Endodermal cell (in vitro differentiated cells): ENCODE measurements around the gene FBXL19. TPM values are rescaled to one million over a fixed set of nuclear protein-coding genes. Genes with fewer than 3 reads are reported as not detected.

Experiments
- DNase-seq: peaks from one replicate; pipeline ENCODE4 v3.0.0-alpha.2; 2017
- H3K27ac ChIP-seq: 2 replicates; pipeline ENCODE4 v1.5.1; 2013; ENCODE audit warnings: mild to moderate bottlenecking, low read depth, low read length, moderate library complexity
- H3K27me3 ChIP-seq: 2 replicates; pipeline ENCODE4 v1.6.1; 2013; ENCODE audit warnings: mild to moderate bottlenecking, low read length, moderate library complexity; ENCODE audit not compliant: insufficient read depth, control insufficient read depth, poor library complexity, severe bottlenecking
- H3K36me3 ChIP-seq: 2 replicates; pipeline ENCODE4 v1.7.0; 2013; ENCODE audit warnings: mild to moderate bottlenecking, low read length, moderate library complexity; ENCODE audit not compliant: control insufficient read depth, insufficient read depth
- H3K4me1 ChIP-seq: one replicate; pipeline ENCODE4 v1.7.0; 2013; ENCODE audit warnings: low read length; ENCODE audit not compliant: control insufficient read depth, insufficient read depth
- H3K4me3 ChIP-seq: 2 replicates; pipeline ENCODE4 v1.5.1; 2013; ENCODE audit warnings: mild to moderate bottlenecking, low read length, moderate library complexity
- H3K9ac ChIP-seq: 2 replicates; pipeline ENCODE4 v1.6.1; 2013; ENCODE audit warnings: mild to moderate bottlenecking, low read length, moderate library complexity; ENCODE audit not compliant: poor library complexity, severe bottlenecking; ENCODE audit errors: extremely low read depth
- H3K9me3 ChIP-seq: 2 replicates; pipeline ENCODE4 v1.6.1; 2013; ENCODE audit warnings: mild to moderate bottlenecking, low read length, moderate library complexity; ENCODE audit not compliant: control insufficient read depth
- H3K27ac Mint-ChIP-seq: 2 replicates; pipeline ENCODE4 v1.8.0; 2020; ENCODE audit warnings: mixed read lengths
- H3K27me3 Mint-ChIP-seq: 2 replicates; pipeline ENCODE4 v1.8.0; 2021; ENCODE audit warnings: mild to moderate bottlenecking, mixed read lengths; ENCODE audit not compliant: insufficient read depth
- H3K36me3 Mint-ChIP-seq: 2 replicates; pipeline ENCODE4 v1.8.0; 2020; ENCODE audit warnings: low read depth, mixed read lengths
- H3K4me1 Mint-ChIP-seq: 2 replicates; pipeline ENCODE4 v1.8.0; 2020; ENCODE audit warnings: mixed read lengths
- H3K4me3 Mint-ChIP-seq: 2 replicates; pipeline ENCODE4 v1.8.0; 2020; ENCODE audit warnings: mild to moderate bottlenecking, moderate library complexity, mixed read lengths
- H3K9me3 Mint-ChIP-seq: 2 replicates; pipeline ENCODE4 v1.8.0; 2020; ENCODE audit warnings: mild to moderate bottlenecking, mixed read lengths
- CTCF ChIP-seq: fragments of 200-600 bp; sonication (generic); conservative IDR thresholded peaks from 2 replicates; pipeline ENCODE4 v1.5.0; 2021; ENCODE audit warnings: antibody characterized with exemption, mild to moderate bottlenecking
- whole genome bisulfite sequencing, 2 experiments: methylation state at CpG; one replicate each; pipeline versions ENCODE4 v1.1.5 to v1.1.7; 2013; ENCODE audit warnings: missing lambda C conversion rate in 2 of 2, mixed read lengths in 1 of 2; ENCODE audit not compliant: insufficient coverage in 1 of 2, insufficient read length in 1 of 2; 5-methylcytosine and 5-hydroxymethylcytosine counted together
- total RNA-seq, 2 donors: library from RNA; stranded (reverse); fragmentation: NEBNext Ultra II Directional in 1 of 2; extraction: Animal tissue kit (Norgen Biotek cat#: 25700) in 1 of 2; gene quantifications; 2 replicates in 1 of 2; 3 replicates in 1 of 2; pipeline ENCODE4 v1.2.1, GENCODE V29; 2021

FBXL19 gene
- total RNA-seq, 2 donors from 2014 or later: 74.0 to 84.3 TPM

- Mint-ChIP-seq H3K9me3 (no peaks in the 10 kb centered on the region), H3K27me3 (no peaks in the 10 kb centered on the region), H3K4me3 (peak within 1 kb of the TSS; percentile 46), H3K27ac (peak within 1 kb of the TSS; percentile 58), H3K36me3 (peaks cover 35% of the 10 kb centered on the region), H3K4me1 (peaks cover 2% of the 10 kb centered on the region)
- H3K4me3 ChIP-seq: no peak within 1 kb of the TSS
- H3K9me3 ChIP-seq: no peaks in the 10 kb centered on the region
- no peak within 1 kb of the TSS for H3K9ac ChIP-seq
- DNase-seq: peak; percentile 99
- peaks cover 27% of the 10 kb centered on the region for H3K36me3 ChIP-seq
- H3K27ac ChIP-seq: no peak within 1 kb of the TSS
- 43 to 56% methylated on average over 9 to 24 of the region's 24 CpGs for WGBS, 2 experiments
- H3K4me1 ChIP-seq: no peaks in the 10 kb centered on the region
- no peaks in the 10 kb centered on the region for H3K27me3 ChIP-seq
- TF ChIP-seq CTCF: peak; percentile 94
These were observed 61.5 kb downstream of the FBXL19 start, which contains the start of gene HSD3B7 for GRCh38 chr16:30984669-30985400. Gene HSD3B7, plus strand, starts transcription at chr16:30985207. Its CDS starts 452 bp downstream, at chr16:30985659.

- Histone ChIP-seq H3K9ac (no peak overlapping the region), H3K36me3 (peaks cover 22% of the 10 kb centered on the region), H3K9me3 (no peaks in the 10 kb centered on the region), H3K4me3 (no peak overlapping the region), H3K27ac (no peak overlapping the region), H3K4me1 (no peaks in the 10 kb centered on the region), H3K27me3 (no peaks in the 10 kb centered on the region)
- peaks cover 2% of the 10 kb centered on the region for H3K4me1 Mint-ChIP-seq
- peaks cover 28% of the 10 kb centered on the region for H3K36me3 Mint-ChIP-seq
- no peaks in the 10 kb centered on the region for H3K27me3 Mint-ChIP-seq
- no peaks in the 10 kb centered on the region for H3K9me3 Mint-ChIP-seq
- no peak for TF ChIP-seq CTCF
- WGBS, 2 experiments: 90 to 94% methylated on average over 10 to 18 of the region's 20 CpGs
- peak overlapping the region; percentile 58 for H3K27ac Mint-ChIP-seq
- DNase-seq: peak; percentile 85
- H3K4me3 Mint-ChIP-seq: peak overlapping the region; percentile 46
These were observed 62.2 kb downstream of the FBXL19 start for GRCh38 chr16:30985401-30986128.

GRCh38 chr16:30986129-30986991 lies 63.0 kb downstream of the FBXL19 start:
- Mint-ChIP-seq H3K36me3 (peaks cover 22% of the 10 kb centered on the region), H3K4me1 (peaks cover 2% of the 10 kb centered on the region), H3K27me3 (no peaks in the 10 kb centered on the region), H3K27ac (no peak overlapping the region), H3K9me3 (no peaks in the 10 kb centered on the region), H3K4me3 (no peak overlapping the region)
- 93 to 99% methylated on average over 16 to 29 of the region's 29 CpGs for WGBS, 2 experiments
- Histone ChIP-seq H3K4me3 (no peak overlapping the region), H3K4me1 (no peaks in the 10 kb centered on the region), H3K9me3 (no peaks in the 10 kb centered on the region), H3K9ac (no peak overlapping the region), H3K27me3 (no peaks in the 10 kb centered on the region), H3K27ac (no peak overlapping the region), H3K36me3 (peaks cover 16% of the 10 kb centered on the region)
- no peak for DNase-seq
- TF ChIP-seq CTCF: peak; percentile 41
